D721Med (cell line): ENCODE measurements around the gene DHX34.

ENCODE experiments used
- DNase-seq: peaks from one replicate; pipeline ENCODE4 v3.0.0; 2011; ENCODE audit warnings: low spot score; ENCODE audit not compliant: insufficient read length
- FAIRE-seq: peaks from 2 replicates; lab custom pipeline; 2011; peaks lifted over from hg19 to GRCh38; lab: Jason Lieb, UNC
- CTCF ChIP-seq: IDR thresholded peaks from 2 replicates; pipeline ENCODE4 v1.5.1; 2012; ENCODE audit warnings: mild to moderate bottlenecking, control low read depth; ENCODE audit not compliant: insufficient read depth; ENCODE audit errors: missing control alignments

DHX34 gene

DNA sequence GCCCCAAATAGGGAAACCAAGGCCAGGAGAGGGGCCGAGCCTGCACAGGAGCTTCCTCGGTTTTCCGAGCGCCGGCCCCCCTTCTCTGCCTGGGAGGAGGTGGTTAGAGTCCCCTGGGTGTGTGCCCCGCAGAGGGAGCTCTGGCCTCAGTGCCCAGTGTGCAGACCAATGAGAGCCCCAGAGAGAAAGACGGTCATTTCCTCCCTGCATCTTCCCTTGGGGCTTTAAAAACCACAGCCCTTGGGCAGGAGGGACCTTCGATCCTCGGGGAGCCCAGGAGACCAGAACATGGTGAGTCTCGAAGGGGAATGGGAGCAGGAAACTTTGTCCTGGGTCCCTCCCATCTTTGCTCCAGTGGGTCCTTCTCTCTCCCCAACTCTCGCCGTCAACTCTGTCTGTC, 39.5 kb upstream of the DHX34 start, which contains the start of gene C5AR1:
Gene C5AR1 (plus strand): TSS at position 254 of the 400 bp plus-strand sequence. CDS start 35 bp downstream, at position 289.
- TF ChIP-seq CTCF: no peak
- DNase-seq: no peak
- no peak for FAIRE-seq

GRCh38 chr19:47310323-47310722, 38.8 kb upstream of the DHX34 start:
- DNase-seq (no peak), FAIRE-seq (no peak)
- no peak for TF ChIP-seq CTCF

DNA sequence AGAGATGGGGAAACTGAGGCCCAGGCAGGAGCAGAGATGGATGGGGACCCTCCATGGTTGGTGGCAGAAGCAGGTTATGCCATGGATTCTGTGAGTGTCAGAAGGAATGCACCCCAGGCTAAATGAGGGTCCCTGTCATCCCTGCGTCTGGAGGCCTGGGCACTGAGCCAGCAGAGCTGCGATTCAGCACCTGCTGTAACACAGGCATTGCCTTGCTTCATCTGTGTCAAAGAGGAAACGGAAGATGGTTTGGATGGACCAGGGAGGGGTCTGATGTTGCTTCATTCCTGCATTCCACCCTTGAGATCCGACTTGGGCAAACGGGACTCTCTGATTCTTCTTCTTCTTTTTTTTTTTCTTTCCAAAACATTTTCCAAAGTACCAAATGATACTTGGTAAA, 38.3 kb upstream of the DHX34 start:
- FAIRE-seq (no peak), DNase-seq (no peak)
- TF ChIP-seq CTCF: no peak

DNA sequence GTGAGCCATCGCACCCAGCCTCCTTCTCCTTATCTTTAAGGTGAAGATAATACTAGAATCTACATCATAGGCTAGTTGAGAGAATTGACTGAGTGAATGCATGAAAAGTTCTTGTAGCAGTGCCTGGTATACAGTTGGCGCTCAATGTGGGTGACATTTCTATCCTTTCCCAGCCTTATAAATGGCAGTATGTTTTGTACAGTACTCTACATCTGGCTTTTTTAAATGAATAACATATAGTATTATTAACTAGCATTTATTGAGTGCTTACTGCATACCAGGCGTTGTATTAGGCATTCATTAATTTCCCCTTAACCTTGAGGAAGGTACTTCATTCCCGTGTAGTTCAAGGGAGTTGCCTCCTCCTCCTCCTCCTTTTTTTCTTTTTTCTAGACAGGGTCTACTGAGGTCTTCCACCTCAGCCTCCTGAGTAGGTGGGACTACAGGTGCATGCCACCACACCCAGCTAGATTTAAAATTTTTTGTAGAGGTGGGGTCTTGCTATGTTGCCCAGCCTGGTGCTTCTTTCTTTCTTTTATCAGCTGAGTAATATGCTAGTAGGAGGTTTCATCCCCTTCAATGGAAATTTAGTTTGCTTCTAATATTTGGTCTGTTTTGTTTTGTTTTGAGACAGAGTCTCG, 36.6 kb upstream of the DHX34 start:
- FAIRE-seq (no peak), DNase-seq (no peak)
- no peak for TF ChIP-seq CTCF

GRCh38 chr19:47313754-47314295, 35.3 kb upstream of the DHX34 start:
- no peak for TF ChIP-seq CTCF
- FAIRE-seq (no peak), DNase-seq (no peak)

DNA sequence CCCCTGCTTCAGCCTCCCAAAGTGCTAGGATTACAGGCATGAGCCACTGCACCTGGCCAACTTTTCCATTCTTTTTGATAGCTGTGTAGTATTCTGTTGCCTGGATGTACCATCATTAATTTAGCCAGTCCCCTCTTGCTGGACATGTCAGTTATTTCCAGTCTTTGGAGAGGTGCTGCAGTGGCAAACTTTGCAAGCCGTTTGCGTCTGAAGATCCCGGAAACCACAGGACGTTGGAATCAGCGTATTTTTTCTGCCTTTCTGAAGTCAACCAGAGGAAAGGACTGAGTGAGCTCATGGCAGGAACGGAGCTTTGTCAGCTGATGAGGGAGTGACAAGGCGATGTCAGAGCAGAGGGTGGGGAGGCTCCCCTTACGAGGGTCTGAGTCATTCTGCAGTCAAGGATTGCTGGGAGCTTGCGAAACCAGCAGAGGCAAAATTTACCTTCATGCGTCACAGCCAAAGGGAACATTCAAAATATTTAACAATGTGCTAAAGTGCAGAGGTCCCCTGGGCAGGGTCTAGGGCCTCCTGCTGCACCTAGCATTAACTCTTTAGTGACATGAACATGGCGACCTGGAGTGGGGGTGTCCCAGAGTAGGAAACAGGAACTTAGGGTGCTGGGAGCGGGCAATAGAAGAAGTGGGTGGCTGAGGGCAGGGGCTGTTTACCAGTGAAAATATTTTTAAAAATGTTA, 33.8 kb upstream of the DHX34 start:
- FAIRE-seq (no peak), DNase-seq (no peak)
- no peak for TF ChIP-seq CTCF

- no peak for DNase-seq
- no peak for FAIRE-seq
- no peak for TF ChIP-seq CTCF
Observed at GRCh38 chr19:47316513-47316912, 32.6 kb upstream of the DHX34 start.
